H9 (cell line): Measurements from ENCODE around the gene NSUN7. TPM values are rescaled to one million over a fixed set of nuclear protein-coding genes. Genes with fewer than 3 reads are reported as not detected.

ENCODE experiments used
- DNase-seq: peaks from one replicate; pipeline ENCODE4 v3.0.0-alpha.2; 2017
- H2AFZ ChIP-seq: one replicate; pipeline ENCODE4 v1.6.1; 2013; ENCODE audit warnings: mild to moderate bottlenecking, low read length, control low read depth, moderate library complexity
- H2AK5ac ChIP-seq: 2 replicates; pipeline ENCODE4 v1.6.1; 2013; ENCODE audit warnings: low read length, control low read depth, mixed read lengths; ENCODE audit not compliant: insufficient read length
- H2BK120ac ChIP-seq: one replicate; pipeline ENCODE4 v1.6.1; 2013; ENCODE audit warnings: low read depth, mild to moderate bottlenecking, low read length, control low read depth, inconsistent platforms; ENCODE audit not compliant: poor library complexity, severe bottlenecking
- H2BK12ac ChIP-seq: 2 replicates; pipeline ENCODE4 v1.6.1; 2013; ENCODE audit warnings: low read length, control low read depth, mixed read lengths, low read depth; ENCODE audit not compliant: insufficient read length
- H2BK15ac ChIP-seq: 2 replicates; pipeline ENCODE4 v1.6.1; 2013; ENCODE audit warnings: low read depth, low read length, control low read depth
- H2BK20ac ChIP-seq: one replicate; pipeline ENCODE4 v1.6.1; 2013; ENCODE audit warnings: low read depth, mild to moderate bottlenecking, low read length, control low read depth, inconsistent platforms; ENCODE audit not compliant: poor library complexity, severe bottlenecking
- H2BK5ac ChIP-seq: 2 replicates; pipeline ENCODE4 v1.6.1; 2013; ENCODE audit warnings: low read length, control low read depth, mixed read lengths; ENCODE audit not compliant: insufficient read length
- H3K14ac ChIP-seq: 2 replicates; pipeline ENCODE4 v1.6.1; 2013; ENCODE audit warnings: low read length, control low read depth; ENCODE audit not compliant: insufficient read depth
- H3K18ac ChIP-seq: 2 replicates; pipeline ENCODE4 v1.6.1; 2013; ENCODE audit warnings: low read depth, mild to moderate bottlenecking, mixed read lengths, low read length, control low read depth; ENCODE audit not compliant: insufficient read length
- H3K23ac ChIP-seq: 2 replicates; pipeline ENCODE4 v1.6.1; 2013; ENCODE audit warnings: low read length, control low read depth, mixed read lengths, low read depth; ENCODE audit not compliant: insufficient read length
- H3K23me2 ChIP-seq: 2 replicates; pipeline ENCODE4 v1.6.1; 2013; ENCODE audit warnings: low read depth, mild to moderate bottlenecking, mixed read lengths, low read length, control low read depth; ENCODE audit not compliant: insufficient read length, poor library complexity, severe bottlenecking
- H3K27ac ChIP-seq: 2 replicates; pipeline ENCODE4 v1.5.1; 2013; ENCODE audit warnings: low read length, control low read depth, mixed read lengths, low read depth; ENCODE audit not compliant: insufficient read length
- H3K27me3 ChIP-seq: 2 replicates; pipeline ENCODE4 v1.6.1; 2013; ENCODE audit warnings: low read length, control low read depth, inconsistent platforms; ENCODE audit not compliant: insufficient read depth
- H3K4ac ChIP-seq: 2 replicates; pipeline ENCODE4 v1.6.1; 2013; ENCODE audit warnings: low read depth, mild to moderate bottlenecking, control low read depth, inconsistent platforms, low read length, moderate library complexity
- H3K4me1 ChIP-seq: 2 replicates; pipeline ENCODE4 v1.6.1; 2013; ENCODE audit warnings: low read length, control low read depth, inconsistent platforms; ENCODE audit not compliant: insufficient read depth
- H3K4me2 ChIP-seq: 2 replicates; pipeline ENCODE4 v1.6.1; 2013; ENCODE audit warnings: low read length, control low read depth, mixed read lengths; ENCODE audit not compliant: insufficient read length, insufficient read depth
- H3K56ac ChIP-seq: 2 replicates; pipeline ENCODE4 v1.6.1; 2013; ENCODE audit warnings: low read depth, mild to moderate bottlenecking, mixed read lengths, low read length, control low read depth; ENCODE audit not compliant: insufficient read length
- H3K79me1 ChIP-seq: 2 replicates; pipeline ENCODE4 v1.6.1; 2013; ENCODE audit warnings: low read depth, mild to moderate bottlenecking, moderate library complexity, low read length, control low read depth, inconsistent platforms; ENCODE audit not compliant: insufficient read depth, poor library complexity, severe bottlenecking
- H3K79me2 ChIP-seq: 2 replicates; pipeline ENCODE4 v1.6.1; 2013; ENCODE audit warnings: low read length, control low read depth, inconsistent platforms; ENCODE audit not compliant: insufficient read depth
- H3K9ac ChIP-seq: 2 replicates; pipeline ENCODE4 v1.6.1; 2013; ENCODE audit warnings: low read length, control low read depth, mixed read lengths; ENCODE audit not compliant: insufficient read length; ENCODE audit errors: extremely low read depth
- H3K9me3 ChIP-seq: one replicate; pipeline ENCODE4 v1.6.1; 2013; ENCODE audit warnings: low read depth, low read length, inconsistent platforms; ENCODE audit not compliant: control insufficient read depth
- H3T11ph ChIP-seq: one replicate; pipeline ENCODE4 v1.6.1; 2013; ENCODE audit warnings: mild to moderate bottlenecking, low read length, control low read depth, inconsistent platforms
- H4K20me1 ChIP-seq: one replicate; pipeline ENCODE4 v1.6.1; 2013; ENCODE audit not compliant: control insufficient read depth, insufficient read length, insufficient read depth
- H4K5ac ChIP-seq: 2 replicates; pipeline ENCODE4 v1.6.1; 2013; ENCODE audit warnings: low read depth, mild to moderate bottlenecking, mixed read lengths, low read length, control low read depth; ENCODE audit not compliant: insufficient read length
- H4K8ac ChIP-seq: replicated peaks from 2 replicates; pipeline ENCODE4 v1.6.1; 2013; ENCODE audit warnings: low read length, control low read depth, mixed read lengths, low read depth; ENCODE audit not compliant: insufficient read length
- H4K91ac ChIP-seq: 2 replicates; pipeline ENCODE4 v1.6.1; 2013; ENCODE audit warnings: low read depth, mild to moderate bottlenecking, moderate library complexity, mixed read lengths, low read length, control low read depth; ENCODE audit not compliant: insufficient read length
- H3K27ac Mint-ChIP-seq, 3 experiments: 2 replicates in 2 of 3; 3 replicates in 1 of 3; pipeline ENCODE4 v1.8.0; 2020 to 2021; ENCODE audit warnings: mixed read lengths in 3 of 3, mild to moderate bottlenecking in 1 of 3, moderate library complexity in 1 of 3
- H3K27me3 Mint-ChIP-seq: 2 replicates; pipeline ENCODE4 v1.8.0; 2021; ENCODE audit warnings: low read depth, mild to moderate bottlenecking, moderate library complexity, mixed read lengths
- H3K36me3 Mint-ChIP-seq, 3 experiments: 2 replicates in 2 of 3; 3 replicates in 1 of 3; pipeline ENCODE4 v1.8.0; 2020 to 2021; ENCODE audit warnings: low read depth in 3 of 3, mixed read lengths in 3 of 3; ENCODE audit not compliant: insufficient read depth in 1 of 3
- H3K4me1 Mint-ChIP-seq, 2 experiments: 2 replicates each; pipeline ENCODE4 v1.8.0; 2020; ENCODE audit warnings: mixed read lengths in 2 of 2
- H3K4me3 Mint-ChIP-seq, 2 experiments: 2 replicates in 1 of 2; 3 replicates in 1 of 2; pipeline ENCODE4 v1.8.0; 2020 to 2021; ENCODE audit warnings: mild to moderate bottlenecking in 2 of 2, mixed read lengths in 2 of 2, moderate library complexity in 1 of 2
- H3K9me3 Mint-ChIP-seq, 2 experiments: 2 replicates in 1 of 2; 3 replicates in 1 of 2; pipeline ENCODE4 v1.8.0; 2020; ENCODE audit warnings: mild to moderate bottlenecking in 2 of 2, mixed read lengths in 2 of 2, moderate library complexity in 1 of 2
- CTCF ChIP-seq: fragments of 200-600 bp; sonication (generic); conservative IDR thresholded peaks from 3 replicates; pipeline ENCODE4 v1.8.0; 2021; ENCODE audit warnings: antibody characterized with exemption, mild to moderate bottlenecking
- WGBS: extraction: QIAGEN DNeasy Blood & Tissue Kit; methylation state at CpG from one replicate; pipeline ENCODE4 v1.1.7; 2013; ENCODE audit warnings: missing lambda C conversion rate, low lambda C conversion rate, mixed read lengths; ENCODE audit not compliant: insufficient read length; ENCODE audit errors: extremely low coverage; 5-methylcytosine and 5-hydroxymethylcytosine counted together
- total RNA-seq: library from RNA; stranded (reverse); gene quantifications from 2 replicates; pipeline ENCODE4 v1.2.1, GENCODE V29; 2021

The NSUN7 gene
- total RNA-seq, 1 experiment from 2014 or later = 15.9 TPM

DNA sequence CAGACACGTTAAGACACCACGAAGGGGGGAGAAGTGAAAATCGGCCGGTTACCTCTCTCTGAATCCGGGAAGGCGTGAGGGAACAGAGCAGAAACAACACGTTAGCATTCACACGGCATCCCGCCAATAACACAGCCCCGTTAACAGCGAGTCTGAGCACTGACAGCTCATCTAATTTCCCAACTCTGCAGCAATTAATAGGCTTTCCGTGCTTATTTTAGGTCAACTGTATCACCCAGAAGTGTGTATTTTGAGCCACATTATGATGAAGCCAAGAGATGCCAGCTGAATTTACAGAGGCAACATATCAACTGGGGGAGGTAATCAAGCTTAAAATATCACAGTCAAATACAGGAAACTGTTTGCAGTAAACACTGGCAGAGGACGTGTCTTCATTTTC is 92.6 kb downstream of the NSUN7 start:
- Histone ChIP-seq H3K14ac (no peak overlapping the region), H4K8ac (no peak overlapping the region)
- WGBS = no CpG with 5 or more reads among the region's 13 CpGs

More for the DNA sequence above, 92.6 kb downstream of the NSUN7 start:
- Histone ChIP-seq H3K9me3 (no peaks in the 10 kb centered on the region), H3K27me3 (no peaks in the 10 kb centered on the region), H3K27ac (no peak overlapping the region), H3K23me2 (no peaks in the 10 kb centered on the region), H3K4me2 (no peak overlapping the region), H2AFZ (no peak overlapping the region), H3K56ac (no peak overlapping the region), H2AK5ac (no peak overlapping the region), H2BK15ac (no peak overlapping the region), H4K91ac (no peak overlapping the region), H3K79me1 (no peaks in the 10 kb centered on the region), H3K4ac (no peak overlapping the region), H3K9ac (no peak overlapping the region), H3K79me2 (peaks cover 5% of the 10 kb centered on the region; the same call in 1 of the 2 replicates), H3K4me1 (peaks cover 5% of the 10 kb centered on the region; the same call in 1 of the 2 replicates), H2BK20ac (no peak overlapping the region), H2BK12ac (no peak overlapping the region), H4K20me1 (no peaks in the 10 kb centered on the region), H3K23ac (no peak overlapping the region), H3K18ac (no peak overlapping the region), H2BK120ac (no peak overlapping the region), H3T11ph (no peak overlapping the region), H4K5ac (no peak overlapping the region), H2BK5ac (no peak overlapping the region)
- H3K4me3 Mint-ChIP-seq = no peak overlapping the region
- H3K9me3 Mint-ChIP-seq = no peaks in the 10 kb centered on the region
- peaks cover 28 to 29% of the 10 kb centered on the region in 2 experiments for H3K4me1 Mint-ChIP-seq
- no peak for TF ChIP-seq CTCF
- H3K36me3 Mint-ChIP-seq = peaks cover 0 to 14% (median 3%) of the 10 kb centered on the region in 3 experiments; a peak in 5 of 7 replicates
- no peak for DNase-seq
- no peaks in the 10 kb centered on the region for H3K27me3 Mint-ChIP-seq
- H3K27ac Mint-ChIP-seq = peak overlapping the region in 2 of 3 experiments; percentile 25 to 68; a peak in 4 of 7 replicates
